ENCODE measurements around the gene SLC39A11. TPM values are rescaled to one million over a fixed set of nuclear protein-coding genes. Genes with fewer than 3 reads are reported as not detected.
A peak's percentile ranks its signal among the peaks of the same experiment; 100 is the strongest.

The SLC39A11 gene
- total and polyA plus RNA-seq, 2 of the 13 experiments (the other 11 are each of a cell fraction or from before 2014, with no cell fraction given): 17.2 to 31.5 TPM

DNA sequence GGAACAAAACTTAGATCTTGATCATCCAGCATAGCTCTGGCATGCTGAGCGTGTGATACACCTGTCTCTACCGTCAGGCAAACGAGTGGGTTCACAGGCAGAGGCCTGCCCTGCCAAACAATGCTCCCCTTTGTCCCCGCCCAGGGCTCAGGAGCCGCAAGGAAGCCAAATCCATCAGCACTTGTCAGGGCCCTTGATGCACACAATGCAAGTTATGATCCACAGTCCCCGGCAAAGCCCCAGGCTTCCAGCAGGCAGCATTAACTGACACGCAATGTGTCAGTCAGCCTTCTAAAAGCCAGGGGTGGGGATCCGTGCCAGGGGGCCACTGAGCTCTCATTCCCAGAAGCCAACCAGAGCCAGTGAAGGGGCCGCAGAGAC lies 460.9 kb downstream of the SLC39A11 start (continued):
- TF ChIP-seq, protein P1, sequence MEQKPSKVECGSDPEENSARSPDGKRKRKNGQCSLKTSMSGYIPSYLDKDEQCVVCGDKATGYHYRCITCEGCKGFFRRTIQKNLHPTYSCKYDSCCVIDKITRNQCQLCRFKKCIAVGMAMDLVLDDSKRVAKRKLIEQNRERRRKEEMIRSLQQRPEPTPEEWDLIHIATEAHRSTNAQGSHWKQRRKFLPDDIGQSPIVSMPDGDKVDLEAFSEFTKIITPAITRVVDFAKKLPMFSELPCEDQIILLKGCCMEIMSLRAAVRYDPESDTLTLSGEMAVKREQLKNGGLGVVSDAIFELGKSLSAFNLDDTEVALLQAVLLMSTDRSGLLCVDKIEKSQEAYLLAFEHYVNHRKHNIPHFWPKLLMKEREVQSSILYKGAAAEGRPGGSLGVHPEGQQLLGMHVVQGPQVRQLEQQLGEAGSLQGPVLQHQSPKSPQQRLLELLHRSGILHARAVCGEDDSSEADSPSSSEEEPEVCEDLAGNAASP (CRISPR knock-in tag; IDR thresholded peaks at IDR 0.05; ENCODE audit: borderline replicate concordance): no peak
- TF ChIP-seq, protein P2, sequence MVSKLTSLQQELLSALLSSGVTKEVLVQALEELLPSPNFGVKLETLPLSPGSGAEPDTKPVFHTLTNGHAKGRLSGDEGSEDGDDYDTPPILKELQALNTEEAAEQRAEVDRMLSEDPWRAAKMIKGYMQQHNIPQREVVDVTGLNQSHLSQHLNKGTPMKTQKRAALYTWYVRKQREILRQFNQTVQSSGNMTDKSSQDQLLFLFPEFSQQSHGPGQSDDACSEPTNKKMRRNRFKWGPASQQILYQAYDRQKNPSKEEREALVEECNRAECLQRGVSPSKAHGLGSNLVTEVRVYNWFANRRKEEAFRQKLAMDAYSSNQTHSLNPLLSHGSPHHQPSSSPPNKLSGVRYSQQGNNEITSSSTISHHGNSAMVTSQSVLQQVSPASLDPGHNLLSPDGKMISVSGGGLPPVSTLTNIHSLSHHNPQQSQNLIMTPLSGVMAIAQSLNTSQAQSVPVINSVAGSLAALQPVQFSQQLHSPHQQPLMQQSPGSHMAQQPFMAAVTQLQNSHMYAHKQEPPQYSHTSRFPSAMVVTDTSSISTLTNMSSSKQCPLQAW (CRISPR knock-in tag; IDR thresholded peaks at IDR 0.05): no peak
- TF ChIP-seq, protein P3, sequence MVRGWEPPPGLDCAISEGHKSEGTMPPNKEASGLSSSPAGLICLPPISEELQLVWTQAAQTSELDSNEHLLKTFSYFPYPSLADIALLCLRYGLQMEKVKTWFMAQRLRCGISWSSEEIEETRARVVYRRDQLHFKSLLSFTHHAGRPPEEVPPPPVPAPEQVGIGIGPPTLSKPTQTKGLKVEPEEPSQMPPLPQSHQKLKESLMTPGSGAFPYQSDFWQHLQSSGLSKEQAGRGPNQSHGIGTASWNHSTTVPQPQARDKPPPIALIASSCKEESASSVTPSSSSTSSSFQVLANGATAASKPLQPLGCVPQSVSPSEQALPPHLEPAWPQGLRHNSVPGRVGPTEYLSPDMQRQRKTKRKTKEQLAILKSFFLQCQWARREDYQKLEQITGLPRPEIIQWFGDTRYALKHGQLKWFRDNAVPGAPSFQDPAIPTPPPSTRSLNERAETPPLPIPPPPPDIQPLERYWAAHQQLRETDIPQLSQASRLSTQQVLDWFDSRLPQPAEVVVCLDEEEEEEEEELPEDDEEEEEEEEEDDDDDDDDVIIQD (CRISPR knock-in tag; IDR thresholded peaks at IDR 0.05; ENCODE audit: low read depth): no peak
- TF ChIP-seq SAP130 (CRISPR knock-in tag; IDR thresholded peaks at IDR 0.05; ENCODE audit: low read depth) (no peak), ZNF256 (CRISPR knock-in tag; conservative IDR thresholded peaks at IDR 0.05) (no peak), ZNF83 (CRISPR knock-in tag; IDR thresholded peaks at IDR 0.05; ENCODE audit: borderline replicate concordance) (no peak), ZNF614 (CRISPR knock-in tag; IDR thresholded peaks at IDR 0.05; ENCODE audit: borderline replicate concordance) (no peak), KMT2A (CRISPR knock-in tag; IDR thresholded peaks at IDR 0.05) (no peak), POLR2AphosphoS2 (IDR thresholded peaks at IDR 0.05; ENCODE audit: low read depth, low read length) (no peak), MED13 (CRISPR knock-in tag; IDR thresholded peaks at IDR 0.05) (no peak), MAF1 (CRISPR knock-in tag; IDR thresholded peaks at IDR 0.05; ENCODE audit: borderline replicate concordance) (no peak), KDM6A (CRISPR knock-in tag; IDR thresholded peaks at IDR 0.05; ENCODE audit: low read depth) (no peak), ZKSCAN8 (CRISPR knock-in tag; IDR thresholded peaks at IDR 0.05; ENCODE audit: borderline replicate concordance) (no peak), HDAC2 (CRISPR knock-in tag; IDR thresholded peaks at IDR 0.05) (no peak), GATAD1 (CRISPR knock-in tag; IDR thresholded peaks at IDR 0.05) (peak; percentile 34; the same call in 1 of the 2 replicates)
- TF ChIP-seq, protein P4, sequence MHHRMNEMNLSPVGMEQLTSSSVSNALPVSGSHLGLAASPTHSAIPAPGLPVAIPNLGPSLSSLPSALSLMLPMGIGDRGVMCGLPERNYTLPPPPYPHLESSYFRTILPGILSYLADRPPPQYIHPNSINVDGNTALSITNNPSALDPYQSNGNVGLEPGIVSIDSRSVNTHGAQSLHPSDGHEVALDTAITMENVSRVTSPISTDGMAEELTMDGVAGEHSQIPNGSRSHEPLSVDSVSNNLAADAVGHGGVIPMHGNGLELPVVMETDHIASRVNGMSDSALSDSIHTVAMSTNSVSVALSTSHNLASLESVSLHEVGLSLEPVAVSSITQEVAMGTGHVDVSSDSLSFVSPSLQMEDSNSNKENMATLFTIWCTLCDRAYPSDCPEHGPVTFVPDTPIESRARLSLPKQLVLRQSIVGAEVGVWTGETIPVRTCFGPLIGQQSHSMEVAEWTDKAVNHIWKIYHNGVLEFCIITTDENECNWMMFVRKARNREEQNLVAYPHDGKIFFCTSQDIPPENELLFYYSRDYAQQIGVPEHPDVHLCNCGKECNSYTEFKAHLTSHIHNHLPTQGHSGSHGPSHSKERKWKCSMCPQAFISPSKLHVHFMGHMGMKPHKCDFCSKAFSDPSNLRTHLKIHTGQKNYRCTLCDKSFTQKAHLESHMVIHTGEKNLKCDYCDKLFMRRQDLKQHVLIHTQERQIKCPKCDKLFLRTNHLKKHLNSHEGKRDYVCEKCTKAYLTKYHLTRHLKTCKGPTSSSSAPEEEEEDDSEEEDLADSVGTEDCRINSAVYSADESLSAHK (CRISPR knock-in tag; IDR thresholded peaks at IDR 0.05; ENCODE audit: borderline replicate concordance): no peak
- TF ChIP-seq, protein P5, sequence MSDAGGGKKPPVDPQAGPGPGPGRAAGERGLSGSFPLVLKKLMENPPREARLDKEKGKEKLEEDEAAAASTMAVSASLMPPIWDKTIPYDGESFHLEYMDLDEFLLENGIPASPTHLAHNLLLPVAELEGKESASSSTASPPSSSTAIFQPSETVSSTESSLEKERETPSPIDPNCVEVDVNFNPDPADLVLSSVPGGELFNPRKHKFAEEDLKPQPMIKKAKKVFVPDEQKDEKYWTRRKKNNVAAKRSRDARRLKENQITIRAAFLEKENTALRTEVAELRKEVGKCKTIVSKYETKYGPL (CRISPR knock-in tag; IDR thresholded peaks at IDR 0.05): no peak
- TF ChIP-seq, protein P6, sequence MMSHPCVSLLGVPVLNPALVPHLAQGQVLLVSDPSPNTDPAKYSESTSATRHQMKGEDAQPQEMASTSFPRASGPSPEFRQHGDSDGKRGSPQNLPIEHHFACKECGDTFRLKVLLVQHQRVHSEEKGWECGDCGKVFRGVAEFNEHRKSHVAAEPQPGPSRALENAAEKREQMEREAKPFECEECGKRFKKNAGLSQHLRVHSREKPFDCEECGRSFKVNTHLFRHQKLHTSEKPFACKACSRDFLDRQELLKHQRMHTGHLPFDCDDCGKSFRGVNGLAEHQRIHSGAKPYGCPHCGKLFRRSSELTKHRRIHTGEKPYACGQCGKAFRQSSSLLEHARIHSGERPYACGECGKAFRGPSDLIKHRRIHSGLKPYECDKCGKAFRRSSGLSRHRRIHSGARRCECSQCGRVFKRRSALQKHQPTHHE (CRISPR knock-in tag; IDR thresholded peaks at IDR 0.05; ENCODE audit: borderline replicate concordance): no peak
- TF ChIP-seq, protein P7, sequence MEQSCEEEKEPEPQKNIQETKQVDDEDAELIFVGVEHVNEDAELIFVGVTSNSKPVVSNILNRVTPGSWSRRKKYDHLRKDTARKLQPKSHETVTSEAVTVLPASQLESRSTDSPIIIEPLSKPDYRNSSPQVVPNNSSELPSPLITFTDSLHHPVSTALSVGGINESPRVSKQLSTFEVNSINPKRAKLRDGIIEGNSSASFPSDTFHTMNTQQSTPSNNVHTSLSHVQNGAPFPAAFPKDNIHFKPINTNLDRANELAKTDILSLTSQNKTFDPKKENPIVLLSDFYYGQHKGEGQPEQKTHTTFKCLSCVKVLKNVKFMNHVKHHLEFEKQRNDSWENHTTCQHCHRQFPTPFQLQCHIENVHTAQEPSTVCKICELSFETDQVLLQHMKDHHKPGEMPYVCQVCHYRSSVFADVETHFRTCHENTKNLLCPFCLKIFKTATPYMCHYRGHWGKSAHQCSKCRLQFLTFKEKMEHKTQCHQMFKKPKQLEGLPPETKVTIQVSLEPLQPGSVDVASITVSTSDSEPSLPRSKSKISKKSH (CRISPR knock-in tag; IDR thresholded peaks at IDR 0.05; ENCODE audit: borderline replicate concordance): 0 out of 2 replicates have a peak, but pooled peaks have one; percentile 14

Measured in HepG2 (cell line).